HepG2 (cell line): Measurements from ENCODE around the gene TRIM27. TPM values are rescaled to one million over a fixed set of nuclear protein-coding genes. Genes with fewer than 3 reads are reported as not detected.
A peak's percentile ranks its signal among the peaks of the same experiment; 100 is the strongest.

Experiments used
- AGO1 ChIP-seq: fragments of 200-400 bp; formaldehyde crosslinking; IDR thresholded peaks from 2 replicates; pipeline ENCODE4 v1.6.1; 2017; ENCODE audit warnings: mild to moderate bottlenecking, low read depth, low read length, moderate library complexity; ENCODE audit not compliant: poor library complexity, severe bottlenecking
- FOXC1 ChIP-seq: sonication (generic); formaldehyde crosslinking; IDR thresholded peaks from 2 replicates; pipeline ENCODE4 v1.8.0; 2022; ENCODE audit warnings: mild to moderate bottlenecking, missing genetic modification reagents, borderline replicate concordance
- FOXO4 ChIP-seq: sonication (generic); formaldehyde crosslinking; conservative IDR thresholded peaks from 2 replicates; pipeline ENCODE4 v1.8.1; 2023; ENCODE audit warnings: missing genetic modification reagents
- GFI1 ChIP-seq: sonication (generic); formaldehyde crosslinking; IDR thresholded peaks from 2 replicates; pipeline ENCODE4 v1.5.0; 2020; ENCODE audit warnings: missing genetic modification reagents, mild to moderate bottlenecking, borderline replicate concordance
- GMEB1 ChIP-seq: sonication (generic); formaldehyde crosslinking; IDR thresholded peaks from 2 replicates; pipeline ENCODE4 v1.5.1; 2020; ENCODE audit warnings: missing genetic modification reagents, mild to moderate bottlenecking, borderline replicate concordance
- KAT7 ChIP-seq: IDR thresholded peaks from 2 replicates; pipeline ENCODE4 v1.6.1; 2018; ENCODE audit warnings: borderline replicate concordance, missing compliant biosample characterization
- KDM5A ChIP-seq: fragments of 200-600 bp; sonication (generic); IDR thresholded peaks from 2 replicates; pipeline ENCODE4 v1.7.0; 2018; ENCODE audit warnings: antibody characterized with exemption, mild to moderate bottlenecking, low read length, borderline replicate concordance
- MLX ChIP-seq: IDR thresholded peaks from 2 replicates; pipeline ENCODE4 v1.6.1; 2016
- PHF21A ChIP-seq: sonication (generic); formaldehyde crosslinking; IDR thresholded peaks from 2 replicates; pipeline ENCODE4 v1.5.0; 2020; ENCODE audit warnings: mild to moderate bottlenecking, missing genetic modification reagents
- SAFB2 ChIP-seq: sonication (generic); formaldehyde crosslinking; IDR thresholded peaks from 2 replicates; pipeline ENCODE4 v1.5.1; 2020; ENCODE audit warnings: missing genetic modification reagents, low read depth, mild to moderate bottlenecking, borderline replicate concordance
- SIN3B ChIP-seq: fragments of 150-350 bp; IDR thresholded peaks from 2 replicates; pipeline ENCODE4 v1.6.1; 2014; ENCODE audit warnings: low read length
- SPEN ChIP-seq: sonication (generic); formaldehyde crosslinking; IDR thresholded peaks from 2 replicates; pipeline ENCODE4 v1.5.1; 2020; ENCODE audit warnings: low read depth, mild to moderate bottlenecking, missing genetic modification reagents
- SRSF4 ChIP-seq: fragments of 200-400 bp; formaldehyde crosslinking; IDR thresholded peaks from one replicate; pipeline ENCODE4 v1.6.1; 2018; ENCODE audit warnings: mild to moderate bottlenecking, low read depth, low read length, moderate library complexity; ENCODE audit not compliant: poor library complexity, severe bottlenecking
- TCF7L2 ChIP-seq: IDR thresholded peaks from 2 replicates; pipeline ENCODE4 v1.6.1; 2011; ENCODE audit warnings: mild to moderate bottlenecking, low read depth, low read length, moderate library complexity
- TRIM22 ChIP-seq: fragments of 450-650 bp; IDR thresholded peaks from 2 replicates; pipeline ENCODE4 v1.6.1; 2017
- ZBTB4 ChIP-seq: sonication (generic); formaldehyde crosslinking; IDR thresholded peaks from 2 replicates; pipeline ENCODE4 v1.4.0; 2020; ENCODE audit warnings: missing genetic modification reagents, mild to moderate bottlenecking, borderline replicate concordance
- ZNF143 ChIP-seq: sonication (generic); formaldehyde crosslinking; IDR thresholded peaks from 2 replicates; pipeline ENCODE4 v1.4.0; 2020; ENCODE audit warnings: missing genetic modification reagents
- ZNF383 ChIP-seq: sonication (generic); formaldehyde crosslinking; IDR thresholded peaks from 2 replicates; pipeline ENCODE4 v1.4.0; 2020; ENCODE audit warnings: missing genetic modification reagents, mild to moderate bottlenecking, borderline replicate concordance
- ZNF773 ChIP-seq: sonication (generic); formaldehyde crosslinking; IDR thresholded peaks from 2 replicates; pipeline ENCODE4 v1.4.0; 2020; ENCODE audit warnings: missing genetic modification reagents, borderline replicate concordance
- ZNF816 ChIP-seq: sonication (generic); formaldehyde crosslinking; IDR thresholded peaks from 2 replicates; pipeline ENCODE4 v1.8.0; 2022; ENCODE audit warnings: missing genetic modification reagents, mild to moderate bottlenecking, borderline replicate concordance
- polyA plus RNA-seq, 8 experiments: library from polyadenylated mRNA; depleted of rRNA in 3 of 8; stranded (reverse) in 7 of 8; unstranded in 1 of 8; fragments of >200 nt; fragmentation: Illumina TruSeq in 4 of 8; extraction: Trizol in 4 of 8; gene quantifications; 2 replicates each; pipeline versions ENCODE4 v1.2.1 to v1.2.3, GENCODE V29; 2011 to 2016; ENCODE audit warnings: low read depth in 4 of 8, missing spikeins in 1 of 8, mixed read lengths in 1 of 8; ENCODE audit not compliant: insufficient read depth in 1 of 8
- total RNA-seq, 5 experiments: library from RNA; depleted of rRNA; stranded (reverse); fragments of >200 nt; fragmentation: Illumina TruSeq; extraction: Trizol; gene quantifications; 2 replicates each; pipeline ENCODE4 v1.2.3, GENCODE V29; 2016; ENCODE audit warnings: low read depth in 1 of 5

The TRIM27 gene
- total and polyA plus RNA-seq, 2 of the 13 experiments (the other 11 are each of a cell fraction or from before 2014, with no cell fraction given), result 88.6 to 112 TPM

GRCh38 chr6:28880894-28881780, 42.6 kb downstream of the TRIM27 start (continued):
- TF ChIP-seq ZNF143 (CRISPR knock-in tag), result no peak
- no peak for TF ChIP-seq ZBTB4 (CRISPR knock-in tag)
- TF ChIP-seq AGO1, result no peak
- no peak for TF ChIP-seq SIN3B
- no peak for TF ChIP-seq ZNF383 (CRISPR knock-in tag)
- TF ChIP-seq KDM5A, result no peak
- TF ChIP-seq MLX (CRISPR knock-in tag), result no peak
- TF ChIP-seq FOXC1 (CRISPR knock-in tag), result no peak
- TF ChIP-seq SAFB2, result no peak
- no peak for TF ChIP-seq SPEN (CRISPR knock-in tag)
- no peak for TF ChIP-seq ZNF816 (CRISPR knock-in tag)
- TF ChIP-seq GMEB1 (CRISPR knock-in tag), result peak; percentile 49; the same call in 1 of the 2 replicates
- TF ChIP-seq KAT7 (CRISPR knock-in tag), result peak; percentile 70; the same call in 1 of the 2 replicates
- no peak for TF ChIP-seq TCF7L2
- TF ChIP-seq ZNF773, result no peak
- no peak for TF ChIP-seq GFI1 (CRISPR knock-in tag)
- no peak for TF ChIP-seq TRIM22
- no peak for TF ChIP-seq SRSF4
- peak; percentile 50; the same call in 1 of the 2 replicates for TF ChIP-seq PHF21A
- TF ChIP-seq FOXO4 (CRISPR knock-in tag), result 0 out of 2 replicates have a peak, but pooled peaks have one; percentile 32
